ENCODE measurements around the gene DCAF8L2. TPM values are rescaled to one million over a fixed set of nuclear protein-coding genes. Genes with fewer than 3 reads are reported as not detected.

Gene DCAF8L2
- total RNA-seq, 1 donor from 2014 or later: not detected

GRCh38 chrX:27571164-27571563 lies 19.0 kb upstream of the DCAF8L2 start:
- no peaks in the 10 kb centered on the region for H3K9me3 ChIP-seq (ENCODE audit: insufficient read depth, low read depth, low read length)
- no peaks in the 10 kb centered on the region for H3K36me3 Mint-ChIP-seq (ENCODE audit: low read depth, unreplicated experiment)
- H3K79me2 ChIP-seq (ENCODE audit: insufficient read depth, low read length): no peaks in the 10 kb centered on the region
- DNase-seq (ENCODE audit: low read depth) (no peak), FAIRE-seq (no peak)
- H3K27ac Mint-ChIP-seq (ENCODE audit: unreplicated experiment): no peak overlapping the region
- no peaks in the 10 kb centered on the region for H3K27me3 Mint-ChIP-seq (ENCODE audit: low read depth, unreplicated experiment)
- H2AFZ ChIP-seq (ENCODE audit: low read depth, low read length): no peak overlapping the region
- H3K4me3 Mint-ChIP-seq (ENCODE audit: unreplicated experiment): no peak overlapping the region
- no peaks in the 10 kb centered on the region for H3K36me3 ChIP-seq (ENCODE audit: insufficient read depth, low read length)
- no peaks in the 10 kb centered on the region for H3K27me3 ChIP-seq (ENCODE audit: insufficient read depth, low read length)
- no peak overlapping the region for H3K9ac ChIP-seq (ENCODE audit: low read length)
- no peaks in the 10 kb centered on the region for H4K20me1 ChIP-seq (ENCODE audit: insufficient read depth, low read length)
- H3K4me2 ChIP-seq (ENCODE audit: low read length): no peak overlapping the region
- TF ChIP-seq EZH2 (IDR thresholded peaks at IDR 0.05; ENCODE audit: insufficient read depth, low read length) (no peak), CTCF (IDR thresholded peaks at IDR 0.05; ENCODE audit: insufficient read depth, low read depth, low read length) (no peak)
- peaks cover 3% of the 10 kb centered on the region for H3K4me1 ChIP-seq (ENCODE audit: insufficient read depth, low read length)
- peaks cover 4% of the 10 kb centered on the region for H3K4me1 Mint-ChIP-seq (ENCODE audit: low read depth, unreplicated experiment)
- no peak overlapping the region for H3K27ac ChIP-seq (ENCODE audit: low read depth, low read length)
- no peak overlapping the region for H3K4me3 ChIP-seq (ENCODE audit: insufficient read depth, low read depth, low read length)
- no peaks in the 10 kb centered on the region for H3K9me3 Mint-ChIP-seq (ENCODE audit: unreplicated experiment)

- H3K27ac Mint-ChIP-seq (ENCODE audit: unreplicated experiment): peak overlapping the region; percentile 58
- Histone ChIP-seq H3K4me3 (ENCODE audit: insufficient read depth, low read depth, low read length) (no peak overlapping the region), H2AFZ (ENCODE audit: low read depth, low read length) (no peak overlapping the region), H3K4me1 (ENCODE audit: insufficient read depth, low read length) (no peaks in the 10 kb centered on the region), H3K4me2 (ENCODE audit: low read length) (no peak overlapping the region), H4K20me1 (ENCODE audit: insufficient read depth, low read length) (no peaks in the 10 kb centered on the region), H3K36me3 (ENCODE audit: insufficient read depth, low read length) (no peaks in the 10 kb centered on the region), H3K79me2 (ENCODE audit: insufficient read depth, low read length) (no peaks in the 10 kb centered on the region), H3K9me3 (ENCODE audit: insufficient read depth, low read depth, low read length) (no peaks in the 10 kb centered on the region), H3K27ac (ENCODE audit: low read depth, low read length) (no peak overlapping the region), H3K27me3 (ENCODE audit: insufficient read depth, low read length) (no peaks in the 10 kb centered on the region), H3K9ac (ENCODE audit: low read length) (no peak overlapping the region)
- H3K4me3 Mint-ChIP-seq (ENCODE audit: unreplicated experiment): no peak overlapping the region
- no peaks in the 10 kb centered on the region for H3K27me3 Mint-ChIP-seq (ENCODE audit: low read depth, unreplicated experiment)
- H3K4me1 Mint-ChIP-seq (ENCODE audit: low read depth, unreplicated experiment): peaks cover 2% of the 10 kb centered on the region
- peak; percentile 92 for FAIRE-seq
- TF ChIP-seq CTCF (IDR thresholded peaks at IDR 0.05; ENCODE audit: insufficient read depth, low read depth, low read length): no peak
- TF ChIP-seq EZH2 (IDR thresholded peaks at IDR 0.05; ENCODE audit: insufficient read depth, low read length): no peak
- no peaks in the 10 kb centered on the region for H3K9me3 Mint-ChIP-seq (ENCODE audit: unreplicated experiment)
- no peaks in the 10 kb centered on the region for H3K36me3 Mint-ChIP-seq (ENCODE audit: low read depth, unreplicated experiment)
- peak; percentile 1 for DNase-seq (ENCODE audit: low read depth)
Measured at GRCh38 chrX:27575565-27575964, 14.6 kb upstream of the DCAF8L2 start.

GRCh38 chrX:27583976-27584375 lies 6.2 kb upstream of the DCAF8L2 start:
- H3K9me3 Mint-ChIP-seq (ENCODE audit: unreplicated experiment): no peaks in the 10 kb centered on the region
- FAIRE-seq: no peak

More at GRCh38 chrX:27583976-27584375, 6.2 kb upstream of the DCAF8L2 start:
- Histone ChIP-seq H3K4me3 (ENCODE audit: insufficient read depth, low read depth, low read length) (no peak overlapping the region), H3K9me3 (ENCODE audit: insufficient read depth, low read depth, low read length) (no peaks in the 10 kb centered on the region), H3K4me1 (ENCODE audit: insufficient read depth, low read length) (peaks cover 5% of the 10 kb centered on the region), H3K9ac (ENCODE audit: low read length) (no peak overlapping the region), H3K79me2 (ENCODE audit: insufficient read depth, low read length) (no peaks in the 10 kb centered on the region), H2AFZ (ENCODE audit: low read depth, low read length) (no peak overlapping the region), H3K27me3 (ENCODE audit: insufficient read depth, low read length) (no peaks in the 10 kb centered on the region), H3K4me2 (ENCODE audit: low read length) (no peak overlapping the region), H3K27ac (ENCODE audit: low read depth, low read length) (no peak overlapping the region), H3K36me3 (ENCODE audit: insufficient read depth, low read length) (no peaks in the 10 kb centered on the region), H4K20me1 (ENCODE audit: insufficient read depth, low read length) (no peaks in the 10 kb centered on the region)
- Mint-ChIP-seq H3K27me3 (ENCODE audit: low read depth, unreplicated experiment) (no peaks in the 10 kb centered on the region), H3K36me3 (ENCODE audit: low read depth, unreplicated experiment) (no peaks in the 10 kb centered on the region), H3K4me3 (ENCODE audit: unreplicated experiment) (no peak overlapping the region), H3K4me1 (ENCODE audit: low read depth, unreplicated experiment) (peaks cover 2% of the 10 kb centered on the region), H3K27ac (ENCODE audit: unreplicated experiment) (no peak overlapping the region)
- no peak for TF ChIP-seq CTCF (IDR thresholded peaks at IDR 0.05; ENCODE audit: insufficient read depth, low read depth, low read length)
- TF ChIP-seq EZH2 (IDR thresholded peaks at IDR 0.05; ENCODE audit: insufficient read depth, low read length): no peak
- DNase-seq (ENCODE audit: low read depth): peak; percentile 69
